Parathyroid adenoma (tissue), 2 donors: ENCODE data around the gene PLA2G2A.

Source experiments
- H2AFZ ChIP-seq: fragments of 300-600 bp; sonication (generic); one replicate; pipeline ENCODE4 v1.7.0; 2017; ENCODE audit warnings: antibody characterized with exemption, mild to moderate bottlenecking
- H3K27ac ChIP-seq: fragments of 300-600 bp; sonication (generic); one replicate; pipeline ENCODE4 v1.7.0; 2017
- H3K27me3 ChIP-seq: fragments of 300-600 bp; sonication (generic); one replicate; pipeline ENCODE4 v1.7.0; 2017; ENCODE audit warnings: low read length; ENCODE audit not compliant: control insufficient read depth, insufficient read depth
- H3K36me3 ChIP-seq: fragments of 300-600 bp; sonication (generic); one replicate; pipeline ENCODE4 v1.7.0; 2017; ENCODE audit warnings: low read length; ENCODE audit not compliant: control insufficient read depth, insufficient read depth
- H3K4me1 ChIP-seq: fragments of 300-600 bp; sonication (generic); one replicate; pipeline ENCODE4 v1.7.0; 2017; ENCODE audit warnings: control low read depth
- H3K4me2 ChIP-seq: fragments of 300-600 bp; sonication (generic); one replicate; pipeline ENCODE4 v1.7.0; 2017; ENCODE audit warnings: low read length
- H3K4me3 ChIP-seq: fragments of 300-600 bp; sonication (generic); one replicate; pipeline ENCODE4 v1.7.0; 2017; ENCODE audit warnings: low read depth, low read length
- H3K79me2 ChIP-seq: fragments of 300-600 bp; sonication (generic); one replicate; pipeline ENCODE4 v1.7.0; 2017; ENCODE audit warnings: control low read depth
- H3K9ac ChIP-seq: fragments of 300-600 bp; sonication (generic); one replicate; pipeline ENCODE4 v1.7.0; 2017; ENCODE audit warnings: mild to moderate bottlenecking
- H3K9me3 ChIP-seq: fragments of 300-600 bp; sonication (generic); one replicate; pipeline ENCODE4 v1.7.0; 2017; ENCODE audit warnings: low read length; ENCODE audit not compliant: control insufficient read depth
- TF ChIP-seq, protein P1 (sequence below): fragments of 300-600 bp; sonication (generic); IDR thresholded peaks from one replicate; pipeline ENCODE4 v1.7.0; 2017; ENCODE audit warnings: antibody characterized with exemption, mild to moderate bottlenecking
- donor health status: primary hyperparathyroidism.

The PLA2G2A gene

DNA sequence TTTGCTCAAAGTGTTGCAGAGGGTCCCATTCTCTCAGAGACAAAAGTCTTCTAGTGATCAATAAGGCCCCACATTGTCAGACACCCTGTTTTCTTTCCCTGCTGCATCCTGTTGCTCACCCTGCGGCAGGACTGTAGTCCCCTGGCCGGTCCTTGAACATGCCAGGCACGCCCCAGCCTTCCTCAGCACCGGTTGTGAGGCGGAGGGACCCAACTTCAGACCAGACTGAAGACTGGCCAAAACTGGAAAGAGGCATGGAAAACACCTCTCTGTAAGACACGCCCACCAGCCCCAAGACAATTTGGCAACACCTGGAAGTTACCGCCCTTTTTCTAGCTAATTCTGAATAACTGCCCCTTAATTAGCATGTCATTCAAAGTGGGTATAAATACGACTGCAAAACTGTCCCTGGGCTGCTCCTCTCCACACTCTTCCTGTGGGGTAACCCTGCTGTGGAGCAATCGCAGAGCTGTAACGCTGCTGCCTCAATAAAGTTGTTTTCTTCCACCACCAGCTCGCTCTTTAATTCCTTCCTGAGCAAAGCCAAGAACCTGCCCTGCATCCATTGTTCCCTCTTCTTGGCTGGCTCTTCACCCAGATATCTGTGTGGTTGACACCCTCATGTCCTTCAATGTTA lies 23.8 kb downstream of the PLA2G2A start:
- H3K27me3 ChIP-seq = no peaks in the 10 kb centered on the region
- H3K4me3 ChIP-seq = no peak overlapping the region

DNA sequence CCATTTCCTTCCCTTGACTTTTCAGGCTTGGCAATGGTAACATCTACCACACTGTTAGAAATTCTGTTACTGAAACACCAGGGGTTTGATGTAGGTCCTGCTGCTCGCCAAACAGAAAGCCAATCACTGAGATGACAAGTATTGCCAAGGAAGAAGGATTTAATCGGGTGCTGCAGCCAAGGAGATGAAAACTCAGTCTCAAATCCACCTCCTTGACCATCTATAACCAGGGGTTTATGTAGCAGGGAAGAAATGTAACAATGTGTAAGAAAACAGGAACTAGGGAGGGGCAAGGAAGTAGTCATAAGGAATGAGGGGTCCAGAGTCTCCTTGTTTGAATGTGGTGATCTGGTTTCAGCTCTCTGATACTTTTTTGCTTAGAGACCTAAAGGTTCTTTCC lies 25.4 kb downstream of the PLA2G2A start:
- TF ChIP-seq, protein P1, sequence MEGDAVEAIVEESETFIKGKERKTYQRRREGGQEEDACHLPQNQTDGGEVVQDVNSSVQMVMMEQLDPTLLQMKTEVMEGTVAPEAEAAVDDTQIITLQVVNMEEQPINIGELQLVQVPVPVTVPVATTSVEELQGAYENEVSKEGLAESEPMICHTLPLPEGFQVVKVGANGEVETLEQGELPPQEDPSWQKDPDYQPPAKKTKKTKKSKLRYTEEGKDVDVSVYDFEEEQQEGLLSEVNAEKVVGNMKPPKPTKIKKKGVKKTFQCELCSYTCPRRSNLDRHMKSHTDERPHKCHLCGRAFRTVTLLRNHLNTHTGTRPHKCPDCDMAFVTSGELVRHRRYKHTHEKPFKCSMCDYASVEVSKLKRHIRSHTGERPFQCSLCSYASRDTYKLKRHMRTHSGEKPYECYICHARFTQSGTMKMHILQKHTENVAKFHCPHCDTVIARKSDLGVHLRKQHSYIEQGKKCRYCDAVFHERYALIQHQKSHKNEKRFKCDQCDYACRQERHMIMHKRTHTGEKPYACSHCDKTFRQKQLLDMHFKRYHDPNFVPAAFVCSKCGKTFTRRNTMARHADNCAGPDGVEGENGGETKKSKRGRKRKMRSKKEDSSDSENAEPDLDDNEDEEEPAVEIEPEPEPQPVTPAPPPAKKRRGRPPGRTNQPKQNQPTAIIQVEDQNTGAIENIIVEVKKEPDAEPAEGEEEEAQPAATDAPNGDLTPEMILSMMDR = no peak
- H3K79me2 ChIP-seq = no peaks in the 10 kb centered on the region
- H3K4me2 ChIP-seq = no peak overlapping the region
- no peak overlapping the region for H2AFZ ChIP-seq
- H3K4me1 ChIP-seq = peaks cover 2% of the 10 kb centered on the region
- H3K4me3 ChIP-seq = no peak overlapping the region
- no peaks in the 10 kb centered on the region for H3K9me3 ChIP-seq
- H3K27ac ChIP-seq = no peak overlapping the region
- no peaks in the 10 kb centered on the region for H3K27me3 ChIP-seq
- H3K36me3 ChIP-seq = no peaks in the 10 kb centered on the region
- H3K9ac ChIP-seq = no peak overlapping the region

More for the DNA sequence above, 23.8 kb downstream of the PLA2G2A start:
- no peak overlapping the region for H3K4me2 ChIP-seq
- H3K79me2 ChIP-seq = no peaks in the 10 kb centered on the region
- TF ChIP-seq, protein P1 = no peak
- H3K4me1 ChIP-seq = peaks cover 2% of the 10 kb centered on the region
- H3K27ac ChIP-seq = no peak overlapping the region
- H3K36me3 ChIP-seq = no peaks in the 10 kb centered on the region
- H3K9me3 ChIP-seq = no peaks in the 10 kb centered on the region
- no peak overlapping the region for H2AFZ ChIP-seq
- H3K9ac ChIP-seq = no peak overlapping the region

DNA sequence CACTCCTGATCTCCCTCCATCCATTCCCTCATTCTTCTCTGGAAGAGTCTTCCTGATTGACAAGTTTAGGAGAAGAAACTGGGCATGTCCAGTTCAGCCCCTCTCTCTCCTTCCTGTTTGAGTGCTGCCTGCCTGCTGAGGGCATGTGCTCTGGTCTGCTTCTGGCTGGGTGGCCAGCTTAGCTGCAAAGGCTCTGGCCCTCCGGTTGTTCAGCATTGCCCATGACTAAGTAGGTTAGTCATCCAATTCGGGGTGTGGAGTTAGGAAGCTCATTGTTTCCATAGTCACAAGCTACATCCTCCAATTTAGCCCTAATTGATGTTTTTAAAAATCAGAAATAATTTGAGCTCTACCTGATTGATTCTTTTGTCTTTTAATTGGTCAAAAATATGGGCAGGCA lies 30.4 kb downstream of the PLA2G2A start:
- Histone ChIP-seq H3K4me3 (no peak overlapping the region), H3K36me3 (no peaks in the 10 kb centered on the region), H3K4me1 (peaks cover 3% of the 10 kb centered on the region), H3K27me3 (no peaks in the 10 kb centered on the region), H3K9ac (no peak overlapping the region), H2AFZ (no peak overlapping the region), H3K9me3 (no peaks in the 10 kb centered on the region), H3K27ac (no peak overlapping the region), H3K4me2 (no peak overlapping the region), H3K79me2 (no peaks in the 10 kb centered on the region)
- TF ChIP-seq, protein P1 = no peak

DNA sequence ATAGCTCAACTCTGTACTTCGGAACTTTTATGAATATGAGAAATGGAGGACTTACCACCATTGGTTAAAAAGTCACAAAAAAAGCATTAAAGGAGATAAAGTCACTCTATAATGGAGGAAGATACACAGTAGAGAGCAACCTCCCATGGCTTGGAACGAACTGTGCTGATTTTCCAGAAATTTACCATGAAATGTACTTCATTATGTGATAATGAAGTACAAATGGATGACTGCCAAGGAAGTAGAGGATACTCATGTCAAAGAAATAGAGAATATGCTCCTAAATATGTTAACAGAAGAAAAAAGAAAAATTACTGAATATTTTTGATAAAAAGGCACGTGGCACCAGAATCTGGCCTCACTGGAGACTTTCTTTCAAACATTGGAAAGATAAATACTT lies 32.4 kb downstream of the PLA2G2A start:
- Histone ChIP-seq H3K4me2 (no peak overlapping the region), H3K36me3 (no peaks in the 10 kb centered on the region), H3K4me1 (peaks cover 3% of the 10 kb centered on the region), H3K27me3 (no peaks in the 10 kb centered on the region), H3K9me3 (no peaks in the 10 kb centered on the region), H3K79me2 (no peaks in the 10 kb centered on the region), H3K4me3 (no peak overlapping the region), H3K9ac (no peak overlapping the region), H2AFZ (no peak overlapping the region), H3K27ac (no peak overlapping the region)
- TF ChIP-seq, protein P1 = no peak

DNA sequence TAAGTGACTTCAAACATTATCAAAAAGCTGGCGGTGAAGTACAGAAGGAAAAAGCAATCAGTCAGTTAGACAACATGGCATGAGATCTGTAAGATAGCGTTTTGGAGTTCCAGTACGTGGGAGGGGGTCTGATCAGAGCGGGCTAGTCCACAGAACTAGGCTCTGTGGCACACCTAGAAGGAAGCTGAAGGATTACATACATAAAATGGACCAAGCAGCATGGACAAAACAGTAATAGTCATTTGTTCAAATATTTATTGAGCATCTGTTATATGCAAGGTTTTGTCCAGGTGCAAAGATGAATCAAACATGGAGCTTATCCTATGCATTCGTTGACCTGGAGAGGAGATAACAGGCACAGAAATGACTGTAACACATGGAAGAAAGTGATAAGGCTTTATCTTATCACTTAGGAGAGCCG lies 33.1 kb downstream of the PLA2G2A start:
- TF ChIP-seq, protein P1 = no peak
- H3K9me3 ChIP-seq = no peaks in the 10 kb centered on the region
- H3K4me1 ChIP-seq = peaks cover 3% of the 10 kb centered on the region
- no peak overlapping the region for H2AFZ ChIP-seq
- no peaks in the 10 kb centered on the region for H3K79me2 ChIP-seq
- H3K4me2 ChIP-seq = no peak overlapping the region
- no peak overlapping the region for H3K27ac ChIP-seq
- no peaks in the 10 kb centered on the region for H3K36me3 ChIP-seq
- H3K9ac ChIP-seq = no peak overlapping the region
- no peak overlapping the region for H3K4me3 ChIP-seq
- H3K27me3 ChIP-seq = no peaks in the 10 kb centered on the region
